ENCODE data around the gene ELF1.
"Not testable (repeated sequence)": the region's sequence is repeated elsewhere in the genome, so short reads cannot be mapped to it uniquely, and the experiment has no call there.

Gene ELF1

DNA sequence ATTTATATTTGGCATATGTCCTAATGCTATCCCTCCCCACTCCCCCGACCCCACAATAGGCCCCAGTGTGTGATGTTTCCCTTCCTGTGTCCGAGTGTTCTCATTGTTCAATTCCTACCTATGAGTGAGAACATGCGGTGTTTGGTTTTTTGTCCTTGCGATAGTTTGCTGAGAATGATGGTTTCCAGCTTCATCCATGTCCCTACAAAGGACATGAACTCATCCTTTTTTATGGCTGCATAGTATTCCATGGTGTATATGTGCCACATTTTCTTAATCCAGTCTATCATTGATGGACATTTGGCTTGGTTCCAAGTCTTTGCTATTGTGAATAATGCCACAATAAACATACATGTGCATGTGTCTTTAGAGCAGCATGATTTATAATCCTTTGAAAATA is 23.3 kb upstream of the ELF1 start:
- DNase-seq (ENCODE audit: low read depth in 2 of 2): not testable (repeated sequence)

GRCh38 chr13:41040584-41041334 is 21.6 kb upstream of the ELF1 start:
- DNase-seq (ENCODE audit: low read depth in 2 of 2): no peak

DNA sequence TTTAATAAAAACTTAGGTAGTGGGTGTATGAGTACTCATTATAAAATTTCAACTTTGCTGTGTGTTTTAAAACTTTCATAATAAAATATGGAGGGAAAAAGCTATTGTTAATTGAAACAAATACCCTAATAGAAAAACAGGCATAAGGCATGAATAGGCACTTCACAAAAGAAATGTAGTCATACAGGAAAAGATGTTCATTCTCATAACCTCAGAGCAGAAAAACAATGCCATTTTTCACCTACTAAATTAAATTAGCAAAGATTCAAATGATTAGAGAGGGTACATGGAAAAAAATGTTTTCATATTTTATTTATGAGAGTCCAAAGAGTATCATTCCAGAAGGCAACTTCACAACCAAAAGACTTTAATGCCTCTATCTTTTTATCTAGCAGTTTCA is 20.6 kb upstream of the ELF1 start:
- DNase-seq (ENCODE audit: low read depth in 2 of 2): no peak

GRCh38 chr13:41036557-41036956 is 17.4 kb upstream of the ELF1 start:
- not testable (repeated sequence) for DNase-seq (ENCODE audit: low read depth in 2 of 2)

DNA sequence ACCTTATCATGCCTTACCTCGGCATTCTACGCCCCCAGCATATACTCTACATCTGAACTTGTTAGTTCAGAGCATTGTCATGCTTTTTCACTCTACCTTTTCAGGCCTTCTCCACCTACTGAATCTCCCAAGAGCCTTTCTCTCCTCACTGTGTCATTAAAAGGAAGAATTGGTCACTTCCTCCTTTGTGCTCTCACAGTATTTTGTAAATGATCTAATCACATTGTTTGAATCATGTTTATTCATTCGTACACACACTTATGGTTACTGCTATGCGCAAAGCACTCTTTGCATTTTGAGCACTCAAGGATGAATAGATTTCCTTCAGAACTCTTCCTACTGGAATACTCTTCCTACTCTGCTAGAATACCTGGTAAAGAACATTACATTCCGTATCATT is 15.8 kb upstream of the ELF1 start:
- no peak for DNase-seq (ENCODE audit: low read depth in 2 of 2)

GRCh38 chr13:41034382-41034781 is 15.3 kb upstream of the ELF1 start:
- DNase-seq (ENCODE audit: low read depth in 2 of 2): no peak

DNA sequence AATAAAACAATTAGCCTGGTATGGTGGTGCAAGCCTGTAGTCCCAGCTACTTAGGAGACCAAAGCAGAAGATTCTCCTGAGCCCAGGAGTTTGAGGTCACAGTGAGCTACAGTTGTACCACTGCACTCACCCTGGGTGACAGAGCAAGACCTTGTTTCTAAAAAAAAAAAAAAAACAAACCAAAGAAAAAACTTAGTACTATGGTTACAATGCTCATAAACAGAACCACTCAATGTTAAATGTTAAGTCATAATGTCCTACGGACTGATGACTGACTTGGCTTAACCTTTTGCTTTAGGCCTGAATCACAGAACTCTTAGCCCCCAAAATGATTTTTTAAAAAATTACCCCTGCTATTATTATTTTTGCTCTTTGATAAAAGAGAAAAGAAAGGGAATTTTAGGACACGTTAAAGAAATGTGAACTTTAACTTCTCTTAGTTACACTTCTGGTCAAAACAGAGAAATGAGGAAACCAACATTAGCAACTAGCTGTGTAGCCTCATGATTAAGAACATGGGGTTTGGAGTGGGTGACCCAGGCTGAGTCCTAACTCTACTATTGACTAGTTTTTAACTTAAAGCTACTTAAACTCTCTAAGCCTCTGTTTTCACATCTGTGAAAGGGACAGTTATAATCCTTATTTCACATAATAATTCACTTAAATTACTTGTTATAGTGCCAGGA is 13.7 kb upstream of the ELF1 start:
- DNase-seq (ENCODE audit: low read depth in 2 of 2): no peak

DNA sequence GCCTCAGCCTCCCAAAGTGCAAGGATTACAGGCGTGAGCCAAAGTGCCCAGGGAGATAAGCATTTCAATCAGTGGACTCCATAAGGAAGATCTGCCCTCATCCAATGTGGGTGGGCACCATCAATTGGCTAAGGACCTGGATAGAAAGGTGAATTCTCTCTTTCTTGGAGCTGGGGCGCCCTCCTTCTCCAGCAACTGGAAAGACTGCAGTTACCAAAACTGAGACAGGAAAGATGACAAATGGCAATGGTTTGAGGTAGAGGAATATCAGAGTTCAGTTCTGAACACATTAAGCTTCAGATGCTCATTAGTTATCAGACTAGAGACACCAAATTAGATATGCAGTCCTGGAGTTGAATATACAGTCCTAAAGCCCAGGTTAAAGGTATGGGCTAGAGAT is 10.5 kb upstream of the ELF1 start:
- no peak for DNase-seq (ENCODE audit: low read depth in 2 of 2)

GRCh38 chr13:41028051-41028450 is 8.9 kb upstream of the ELF1 start:
- DNase-seq (ENCODE audit: low read depth in 2 of 2): no peak

GRCh38 chr13:41026788-41027187 is 7.7 kb upstream of the ELF1 start:
- no peak for DNase-seq (ENCODE audit: low read depth in 2 of 2)

- DNase-seq (ENCODE audit: low read depth in 2 of 2): no peak
Observed at GRCh38 chr13:41025518-41025917, 6.4 kb upstream of the ELF1 start.

DNA sequence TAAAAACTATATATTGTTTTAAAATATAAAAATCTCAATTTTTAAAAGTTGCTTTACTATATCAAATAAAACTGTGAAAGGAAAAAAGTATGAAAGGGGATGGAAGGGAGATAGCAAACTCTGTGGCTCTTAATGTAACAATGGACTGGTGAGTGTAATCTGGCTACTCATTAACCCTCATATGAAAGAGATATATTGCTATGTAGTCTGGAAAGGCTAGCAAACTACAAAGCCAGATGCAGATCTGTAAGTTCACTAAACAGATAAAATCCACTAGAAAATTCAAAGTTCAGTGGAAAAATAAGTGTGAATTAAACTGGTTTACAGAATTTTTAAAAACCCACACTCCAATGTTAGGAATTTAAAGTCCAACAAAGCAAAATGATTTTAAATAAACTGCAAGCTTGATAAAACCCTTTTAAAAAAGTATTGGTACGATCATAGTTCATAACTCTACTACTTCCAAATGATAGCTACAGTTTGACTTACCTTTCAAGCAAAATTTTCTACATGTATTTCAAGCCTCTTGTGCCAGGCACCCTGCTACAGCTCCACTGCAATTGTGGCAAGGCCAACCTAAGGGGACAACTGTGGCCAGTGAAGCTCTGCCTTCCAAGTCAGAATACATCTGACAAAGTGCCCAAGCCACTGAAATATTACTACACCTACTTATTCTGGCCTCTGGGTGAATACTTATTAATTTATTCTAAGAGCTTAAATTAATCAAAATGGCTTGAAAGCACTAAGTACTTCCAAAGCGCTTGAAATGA is 647 bp upstream of the ELF1 start:
- no peak for DNase-seq (ENCODE audit: low read depth in 2 of 2)

DNA sequence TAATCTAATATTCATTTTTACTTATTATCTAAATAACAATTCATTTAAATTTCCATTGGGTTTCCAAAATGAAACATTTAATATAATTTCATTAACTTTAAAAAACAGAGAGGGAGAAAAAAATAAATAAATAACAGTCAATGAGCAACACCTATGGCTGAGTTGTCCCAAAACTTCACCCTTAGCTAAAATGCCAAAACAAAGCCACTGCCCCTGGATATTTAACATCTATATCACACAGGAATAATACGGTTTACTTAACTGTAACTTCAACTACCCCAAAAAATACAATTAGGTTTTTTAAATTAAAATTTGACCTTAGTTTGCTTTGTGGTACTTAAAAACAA is 541 bp downstream of the ELF1 start:
- no peak for DNase-seq (ENCODE audit: low read depth in 2 of 2)

- no peak for DNase-seq (ENCODE audit: low read depth in 2 of 2)
Observed at GRCh38 chr13:41017817-41018601, 1.1 kb downstream of the ELF1 start.

- DNase-seq (ENCODE audit: low read depth in 2 of 2): no peak
Observed at GRCh38 chr13:41017159-41017558, 2.0 kb downstream of the ELF1 start.

GRCh38 chr13:41015920-41016319 is 3.2 kb downstream of the ELF1 start:
- no peak for DNase-seq (ENCODE audit: low read depth in 2 of 2)

- no peak for DNase-seq (ENCODE audit: low read depth in 2 of 2)
Observed at GRCh38 chr13:41013835-41014234, 5.3 kb downstream of the ELF1 start.

GRCh38 chr13:41012536-41012935 is 6.6 kb downstream of the ELF1 start:
- no peak for DNase-seq (ENCODE audit: low read depth in 2 of 2)

DNA sequence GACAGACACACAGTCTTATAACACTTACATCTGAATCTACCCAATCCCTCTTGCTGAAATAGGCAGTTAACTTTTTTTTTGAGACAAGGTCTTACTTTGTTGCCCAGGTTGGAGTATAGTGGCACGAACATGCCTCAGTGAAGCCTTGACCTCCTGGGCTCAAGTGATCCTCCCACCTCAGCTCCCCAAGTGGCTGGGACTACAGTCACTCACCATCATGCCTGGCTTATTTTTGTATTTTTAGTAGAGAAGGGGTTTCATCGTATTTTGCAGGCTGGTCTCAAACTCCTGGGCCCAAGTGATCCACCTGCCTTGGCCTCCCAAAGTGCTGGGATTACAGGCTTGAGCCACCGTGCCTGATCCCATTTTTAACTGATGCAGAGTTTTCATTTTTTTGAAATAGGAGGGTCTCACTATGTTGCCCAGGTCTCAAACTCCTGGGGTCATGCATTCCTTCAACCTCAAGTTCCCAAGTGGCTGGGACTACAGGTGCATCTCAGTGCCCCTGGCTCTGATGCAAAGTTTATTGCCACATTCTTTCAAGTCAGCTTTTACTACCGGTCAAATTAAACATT is 7.6 kb downstream of the ELF1 start:
- no peak for DNase-seq (ENCODE audit: low read depth in 2 of 2)

- no peak for DNase-seq (ENCODE audit: low read depth in 2 of 2)
Observed at GRCh38 chr13:41008349-41008980, 10.7 kb downstream of the ELF1 start.

GRCh38 chr13:41007744-41008128 is 11.4 kb downstream of the ELF1 start:
- no peak for DNase-seq (ENCODE audit: low read depth in 2 of 2)

Measured in stimulated activated CD8-positive, alpha-beta memory T cell treated with anti-CD3 and anti-CD28 coated beads, Interleukin-15, amount 100 ng/mL, for 48 hours (primary cell).